ENCODE measurements around the gene WDR93.

WDR93 gene

GRCh38 chr15:89768071-89768500 is 77.5 kb downstream of the WDR93 start:
- Histone ChIP-seq H3K4me1 (ENCODE audit: control insufficient read depth in 1 of 2, insufficient read depth in 1 of 2, low read depth in 1 of 2, low read length in 1 of 2) (peaks cover 3 to 5% of the 10 kb centered on the region in 2 experiments), H3K4me3 (ENCODE audit: low read depth in 1 of 2, low read length in 1 of 2) (no peak overlapping the region)
- no peak for TF ChIP-seq CTCF (IDR thresholded peaks at IDR 0.05)

DNA sequence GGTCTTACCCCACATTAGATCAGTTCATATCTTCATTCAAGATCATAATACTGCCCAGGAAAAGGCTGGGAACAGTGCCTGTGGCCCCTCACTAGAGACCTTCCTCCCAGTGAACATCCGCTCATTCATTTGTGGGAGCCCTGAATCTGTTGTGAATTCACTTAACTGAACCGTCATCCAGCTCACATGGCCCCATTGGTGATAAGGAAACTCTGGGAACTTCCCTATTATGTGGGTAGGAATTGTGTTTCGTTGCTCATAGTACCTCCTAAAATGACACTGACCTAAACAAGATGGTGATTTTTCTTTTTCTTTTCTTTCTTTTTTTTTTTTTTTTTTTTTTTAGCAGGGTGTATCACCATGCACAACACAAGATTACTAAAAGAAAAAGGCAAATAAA is 78.8 kb downstream of the WDR93 start:
- H3K36me3 ChIP-seq, result no peaks in the 10 kb centered on the region
- H3K4me3 ChIP-seq (ENCODE audit: low read depth in 1 of 2, low read length in 1 of 2), result no peak overlapping the region
- H3K27me3 ChIP-seq, result no peaks in the 10 kb centered on the region
- no peaks in the 10 kb centered on the region for H3K9me3 ChIP-seq
- H3K27ac ChIP-seq, result no peak overlapping the region
- no peaks in the 10 kb centered on the region for H3K4me1 ChIP-seq (ENCODE audit: control insufficient read depth in 1 of 2, insufficient read depth in 1 of 2, low read depth in 1 of 2, low read length in 1 of 2)
- no peak for TF ChIP-seq CTCF (IDR thresholded peaks at IDR 0.05)

More at GRCh38 chr15:89768071-89768500, 77.5 kb downstream of the WDR93 start:
- Histone ChIP-seq H3K27me3 (no peaks in the 10 kb centered on the region), H3K9me3 (no peaks in the 10 kb centered on the region), H3K36me3 (no peaks in the 10 kb centered on the region), H3K27ac (no peak overlapping the region)

DNA sequence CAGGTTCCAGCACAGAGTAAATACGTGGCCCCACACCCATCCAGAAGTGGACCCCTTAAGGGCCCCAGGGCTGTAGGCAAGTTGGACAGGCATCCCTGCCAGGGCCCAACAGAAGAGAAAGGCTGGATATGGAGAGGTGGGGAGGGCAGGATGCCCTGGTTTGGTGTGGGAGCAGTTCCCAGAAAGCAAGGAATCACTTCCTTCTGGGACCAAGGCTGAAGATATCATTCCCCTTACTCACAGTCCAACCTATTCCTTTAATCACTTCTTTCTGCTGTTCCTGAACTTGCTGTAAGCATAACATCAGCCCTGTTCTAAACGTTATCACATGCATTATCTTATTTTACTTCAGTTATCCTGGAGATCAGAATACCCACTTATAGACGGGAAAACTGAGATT is 79.4 kb downstream of the WDR93 start:
- H3K27ac ChIP-seq, result no peak overlapping the region
- no peaks in the 10 kb centered on the region for H3K36me3 ChIP-seq
- H3K4me1 ChIP-seq (ENCODE audit: control insufficient read depth in 1 of 2, insufficient read depth in 1 of 2, low read depth in 1 of 2, low read length in 1 of 2), result no peaks in the 10 kb centered on the region
- no peaks in the 10 kb centered on the region for H3K9me3 ChIP-seq
- no peaks in the 10 kb centered on the region for H3K27me3 ChIP-seq
- H3K4me3 ChIP-seq (ENCODE audit: low read depth in 1 of 2, low read length in 1 of 2), result no peak overlapping the region
- no peak for TF ChIP-seq CTCF (IDR thresholded peaks at IDR 0.05)

- Histone ChIP-seq H3K27me3 (peaks cover 24% of the 10 kb centered on the region), H3K4me3 (ENCODE audit: low read depth in 1 of 2, low read length in 1 of 2) (no peak overlapping the region), H3K9me3 (no peaks in the 10 kb centered on the region), H3K36me3 (no peaks in the 10 kb centered on the region), H3K27ac (no peak overlapping the region), H3K4me1 (ENCODE audit: control insufficient read depth in 1 of 2, insufficient read depth in 1 of 2, low read depth in 1 of 2, low read length in 1 of 2) (peaks cover 12 to 18% of the 10 kb centered on the region in 2 experiments)
- no peak for TF ChIP-seq CTCF (IDR thresholded peaks at IDR 0.05)
Observed at GRCh38 chr15:89772932-89773583, 82.4 kb downstream of the WDR93 start.

- H3K27ac ChIP-seq, result no peak overlapping the region
- TF ChIP-seq CTCF (IDR thresholded peaks at IDR 0.05), result no peak
- no peaks in the 10 kb centered on the region for H3K9me3 ChIP-seq
- H3K27me3 ChIP-seq, result peaks cover 24% of the 10 kb centered on the region
- peaks cover 12 to 18% of the 10 kb centered on the region in 2 experiments for H3K4me1 ChIP-seq (ENCODE audit: control insufficient read depth in 1 of 2, insufficient read depth in 1 of 2, low read depth in 1 of 2, low read length in 1 of 2)
- H3K36me3 ChIP-seq, result no peaks in the 10 kb centered on the region
- no peak overlapping the region for H3K4me3 ChIP-seq (ENCODE audit: low read depth in 1 of 2, low read length in 1 of 2)
Observed at GRCh38 chr15:89774492-89774891, 83.9 kb downstream of the WDR93 start.

Measured in neutrophil (primary cell).